H9 (cell line): ENCODE measurements around the gene WDR91. TPM values are rescaled to one million over a fixed set of nuclear protein-coding genes. Genes with fewer than 3 reads are reported as not detected.

Source experiments
- DNase-seq: peaks from one replicate; pipeline ENCODE4 v3.0.0-alpha.2; 2017
- H2AFZ ChIP-seq: one replicate; pipeline ENCODE4 v1.6.1; 2013; ENCODE audit warnings: mild to moderate bottlenecking, low read length, control low read depth, moderate library complexity
- H2AK5ac ChIP-seq: 2 replicates; pipeline ENCODE4 v1.6.1; 2013; ENCODE audit warnings: low read length, control low read depth, mixed read lengths; ENCODE audit not compliant: insufficient read length
- H2BK120ac ChIP-seq: one replicate; pipeline ENCODE4 v1.6.1; 2013; ENCODE audit warnings: low read depth, mild to moderate bottlenecking, low read length, control low read depth, inconsistent platforms; ENCODE audit not compliant: poor library complexity, severe bottlenecking
- H2BK12ac ChIP-seq: 2 replicates; pipeline ENCODE4 v1.6.1; 2013; ENCODE audit warnings: low read length, control low read depth, mixed read lengths, low read depth; ENCODE audit not compliant: insufficient read length
- H2BK15ac ChIP-seq: 2 replicates; pipeline ENCODE4 v1.6.1; 2013; ENCODE audit warnings: low read depth, low read length, control low read depth
- H2BK20ac ChIP-seq: one replicate; pipeline ENCODE4 v1.6.1; 2013; ENCODE audit warnings: low read depth, mild to moderate bottlenecking, low read length, control low read depth, inconsistent platforms; ENCODE audit not compliant: poor library complexity, severe bottlenecking
- H2BK5ac ChIP-seq: 2 replicates; pipeline ENCODE4 v1.6.1; 2013; ENCODE audit warnings: low read length, control low read depth, mixed read lengths; ENCODE audit not compliant: insufficient read length
- H3K14ac ChIP-seq: 2 replicates; pipeline ENCODE4 v1.6.1; 2013; ENCODE audit warnings: low read length, control low read depth; ENCODE audit not compliant: insufficient read depth
- H3K18ac ChIP-seq: 2 replicates; pipeline ENCODE4 v1.6.1; 2013; ENCODE audit warnings: low read depth, mild to moderate bottlenecking, mixed read lengths, low read length, control low read depth; ENCODE audit not compliant: insufficient read length
- H3K23ac ChIP-seq: 2 replicates; pipeline ENCODE4 v1.6.1; 2013; ENCODE audit warnings: low read length, control low read depth, mixed read lengths, low read depth; ENCODE audit not compliant: insufficient read length
- H3K23me2 ChIP-seq: 2 replicates; pipeline ENCODE4 v1.6.1; 2013; ENCODE audit warnings: low read depth, mild to moderate bottlenecking, mixed read lengths, low read length, control low read depth; ENCODE audit not compliant: insufficient read length, poor library complexity, severe bottlenecking
- H3K27ac ChIP-seq: 2 replicates; pipeline ENCODE4 v1.5.1; 2013; ENCODE audit warnings: low read length, control low read depth, mixed read lengths, low read depth; ENCODE audit not compliant: insufficient read length
- H3K27me3 ChIP-seq: 2 replicates; pipeline ENCODE4 v1.6.1; 2013; ENCODE audit warnings: low read length, control low read depth, inconsistent platforms; ENCODE audit not compliant: insufficient read depth
- H3K4ac ChIP-seq: 2 replicates; pipeline ENCODE4 v1.6.1; 2013; ENCODE audit warnings: low read depth, mild to moderate bottlenecking, control low read depth, inconsistent platforms, low read length, moderate library complexity
- H3K4me1 ChIP-seq: 2 replicates; pipeline ENCODE4 v1.6.1; 2013; ENCODE audit warnings: low read length, control low read depth, inconsistent platforms; ENCODE audit not compliant: insufficient read depth
- H3K4me2 ChIP-seq: 2 replicates; pipeline ENCODE4 v1.6.1; 2013; ENCODE audit warnings: low read length, control low read depth, mixed read lengths; ENCODE audit not compliant: insufficient read length, insufficient read depth
- H3K56ac ChIP-seq: 2 replicates; pipeline ENCODE4 v1.6.1; 2013; ENCODE audit warnings: low read depth, mild to moderate bottlenecking, mixed read lengths, low read length, control low read depth; ENCODE audit not compliant: insufficient read length
- H3K79me1 ChIP-seq: 2 replicates; pipeline ENCODE4 v1.6.1; 2013; ENCODE audit warnings: low read depth, mild to moderate bottlenecking, moderate library complexity, low read length, control low read depth, inconsistent platforms; ENCODE audit not compliant: insufficient read depth, poor library complexity, severe bottlenecking
- H3K79me2 ChIP-seq: 2 replicates; pipeline ENCODE4 v1.6.1; 2013; ENCODE audit warnings: low read length, control low read depth, inconsistent platforms; ENCODE audit not compliant: insufficient read depth
- H3K9ac ChIP-seq: 2 replicates; pipeline ENCODE4 v1.6.1; 2013; ENCODE audit warnings: low read length, control low read depth, mixed read lengths; ENCODE audit not compliant: insufficient read length; ENCODE audit errors: extremely low read depth
- H3K9me3 ChIP-seq: one replicate; pipeline ENCODE4 v1.6.1; 2013; ENCODE audit warnings: low read depth, low read length, inconsistent platforms; ENCODE audit not compliant: control insufficient read depth
- H3T11ph ChIP-seq: one replicate; pipeline ENCODE4 v1.6.1; 2013; ENCODE audit warnings: mild to moderate bottlenecking, low read length, control low read depth, inconsistent platforms
- H4K20me1 ChIP-seq: one replicate; pipeline ENCODE4 v1.6.1; 2013; ENCODE audit not compliant: control insufficient read depth, insufficient read length, insufficient read depth
- H4K5ac ChIP-seq: 2 replicates; pipeline ENCODE4 v1.6.1; 2013; ENCODE audit warnings: low read depth, mild to moderate bottlenecking, mixed read lengths, low read length, control low read depth; ENCODE audit not compliant: insufficient read length
- H4K8ac ChIP-seq: replicated peaks from 2 replicates; pipeline ENCODE4 v1.6.1; 2013; ENCODE audit warnings: low read length, control low read depth, mixed read lengths, low read depth; ENCODE audit not compliant: insufficient read length
- H4K91ac ChIP-seq: 2 replicates; pipeline ENCODE4 v1.6.1; 2013; ENCODE audit warnings: low read depth, mild to moderate bottlenecking, moderate library complexity, mixed read lengths, low read length, control low read depth; ENCODE audit not compliant: insufficient read length
- H3K27ac Mint-ChIP-seq, 3 experiments: 2 replicates in 2 of 3; 3 replicates in 1 of 3; pipeline ENCODE4 v1.8.0; 2020 to 2021; ENCODE audit warnings: mixed read lengths in 3 of 3, mild to moderate bottlenecking in 1 of 3, moderate library complexity in 1 of 3
- H3K27me3 Mint-ChIP-seq: 2 replicates; pipeline ENCODE4 v1.8.0; 2021; ENCODE audit warnings: low read depth, mild to moderate bottlenecking, moderate library complexity, mixed read lengths
- H3K36me3 Mint-ChIP-seq, 3 experiments: 2 replicates in 2 of 3; 3 replicates in 1 of 3; pipeline ENCODE4 v1.8.0; 2020 to 2021; ENCODE audit warnings: low read depth in 3 of 3, mixed read lengths in 3 of 3; ENCODE audit not compliant: insufficient read depth in 1 of 3
- H3K4me1 Mint-ChIP-seq, 2 experiments: 2 replicates each; pipeline ENCODE4 v1.8.0; 2020; ENCODE audit warnings: mixed read lengths in 2 of 2
- H3K4me3 Mint-ChIP-seq, 2 experiments: 2 replicates in 1 of 2; 3 replicates in 1 of 2; pipeline ENCODE4 v1.8.0; 2020 to 2021; ENCODE audit warnings: mild to moderate bottlenecking in 2 of 2, mixed read lengths in 2 of 2, moderate library complexity in 1 of 2
- H3K9me3 Mint-ChIP-seq, 2 experiments: 2 replicates in 1 of 2; 3 replicates in 1 of 2; pipeline ENCODE4 v1.8.0; 2020; ENCODE audit warnings: mild to moderate bottlenecking in 2 of 2, mixed read lengths in 2 of 2, moderate library complexity in 1 of 2
- CTCF ChIP-seq: fragments of 200-600 bp; sonication (generic); conservative IDR thresholded peaks from 3 replicates; pipeline ENCODE4 v1.8.0; 2021; ENCODE audit warnings: antibody characterized with exemption, mild to moderate bottlenecking
- WGBS: extraction: QIAGEN DNeasy Blood & Tissue Kit; methylation state at CpG from one replicate; pipeline ENCODE4 v1.1.7; 2013; ENCODE audit warnings: missing lambda C conversion rate, low lambda C conversion rate, mixed read lengths; ENCODE audit not compliant: insufficient read length; ENCODE audit errors: extremely low coverage; 5-methylcytosine and 5-hydroxymethylcytosine counted together
- total RNA-seq: library from RNA; stranded (reverse); gene quantifications from 2 replicates; pipeline ENCODE4 v1.2.1, GENCODE V29; 2021

Gene WDR91
- total RNA-seq, 1 experiment from 2014 or later, result 9.4 TPM

GRCh38 chr7:135253851-135254771 is 42.8 kb upstream of the WDR91 start:
- Mint-ChIP-seq H3K27ac (peak overlapping the region in 1 of 3 experiments; percentile 44; a peak in 1 of 7 replicates), H3K4me3 (no peak overlapping the region)
- no peak overlapping the region for H3K9ac ChIP-seq

More at GRCh38 chr7:135253851-135254771, 42.8 kb upstream of the WDR91 start:
- Histone ChIP-seq H3K9me3 (no peaks in the 10 kb centered on the region), H3K27me3 (no peaks in the 10 kb centered on the region), H3K14ac (no peak overlapping the region; the same call in 1 of the 2 replicates), H3K18ac (no peak overlapping the region), H2BK120ac (no peak overlapping the region), H4K91ac (no peak overlapping the region), H2BK5ac (no peak overlapping the region), H3K4me1 (no peaks in the 10 kb centered on the region), H3T11ph (no peak overlapping the region), H2AK5ac (no peak overlapping the region), H3K56ac (no peak overlapping the region), H3K27ac (no peak overlapping the region), H2BK15ac (no peak overlapping the region), H2BK12ac (no peak overlapping the region), H3K4me2 (no peak overlapping the region), H3K79me1 (no peaks in the 10 kb centered on the region), H4K20me1 (no peaks in the 10 kb centered on the region), H3K23ac (no peak overlapping the region), H3K23me2 (no peaks in the 10 kb centered on the region), H4K5ac (no peak overlapping the region), H3K79me2 (no peaks in the 10 kb centered on the region), H2BK20ac (no peak overlapping the region), H4K8ac (no peak overlapping the region), H3K4ac (no peak overlapping the region), H2AFZ (no peak overlapping the region)
- H3K27me3 Mint-ChIP-seq, result no peaks in the 10 kb centered on the region; the same call in none of the 2 replicates
- no peaks in the 10 kb centered on the region; a peak in 1 of 7 replicates for H3K36me3 Mint-ChIP-seq
- no peak for TF ChIP-seq CTCF
- DNase-seq, result no peak
- H3K9me3 Mint-ChIP-seq, result no peaks in the 10 kb centered on the region; a peak in 1 of 5 replicates
- H3K4me1 Mint-ChIP-seq, result peaks cover 3 to 7% of the 10 kb centered on the region in 2 experiments; a peak in 1 of 4 replicates
- no CpG with 5 or more reads among the region's 9 CpGs for WGBS
